ENCODE results near the gene FCGR1A.
"Not testable (repeated sequence)": the region's sequence is repeated elsewhere in the genome, so short reads cannot be mapped to it uniquely, and the experiment has no call there.

GRCh38 chr1:149762294-149762693 is 20.2 kb upstream of the FCGR1A start:
- not testable (repeated sequence) for TF ChIP-seq CTCF (IDR thresholded peaks at IDR 0.05; ENCODE audit: low read depth, low read length); POLR2A (IDR thresholded peaks at IDR 0.05; ENCODE audit: extremely low read depth, insufficient read length); MAX (IDR thresholded peaks at IDR 0.05; ENCODE audit: low read depth, low read length)
